Measurements from ENCODE around the gene CLEC4D.
"Not testable (repeated sequence)": the region's sequence is repeated elsewhere in the genome, so short reads cannot be mapped to it uniquely, and the experiment has no call there.

GRCh38 chr12:8496074-8496473, 17.2 kb upstream of the CLEC4D start:
- TF ChIP-seq CTCF (IDR thresholded peaks at IDR 0.05); SIN3A (IDR thresholded peaks at IDR 0.05; ENCODE audit: borderline replicate concordance, insufficient read depth, low read depth, low read length); REST (IDR thresholded peaks at IDR 0.05; ENCODE audit: insufficient read depth in 1 of 2, low read depth in 2 of 2, low read length in 1 of 2); POLR2AphosphoS5 (IDR thresholded peaks at IDR 0.05; ENCODE audit: low read depth, low read length): not testable (repeated sequence)

Data from Panc1 (cell line).